Stomach (tissue), 4 donors: ENCODE data around the gene CHURC1.

Experiments used
- POLR2A ChIP-seq, 4 donors: fragments of 450-650 bp; IDR thresholded peaks; one replicate each; pipeline ENCODE4 v1.6.1; 2016; ENCODE audit warnings: antibody characterized with exemption in 4 of 4, control low read depth in 2 of 4, mild to moderate bottlenecking in 1 of 4, moderate library complexity in 1 of 4
- POLR2AphosphoS5 ChIP-seq, 3 donors: sonication (generic); formaldehyde crosslinking; IDR thresholded peaks; one replicate each; pipeline ENCODE4 v1.6.1; 2016; ENCODE audit warnings: antibody characterized with exemption in 3 of 3
- TF ChIP-seq, protein P1 (sequence below), 7 experiments: fragments of 450-650 bp in 4 of 7; fragments of 200-600 bp in 3 of 7; sonication (generic) in 3 of 7; IDR thresholded peaks; one replicate each; pipeline ENCODE4 v1.5.1; 2016 to 2019; ENCODE audit warnings: antibody characterized with exemption in 7 of 7, control low read depth in 2 of 7, mild to moderate bottlenecking in 1 of 7

- TF ChIP-seq POLR2AphosphoS5 (IDR thresholded peaks at IDR 0.05) (no peak), POLR2A (IDR thresholded peaks at IDR 0.05) (no peak)
- TF ChIP-seq, protein P1, sequence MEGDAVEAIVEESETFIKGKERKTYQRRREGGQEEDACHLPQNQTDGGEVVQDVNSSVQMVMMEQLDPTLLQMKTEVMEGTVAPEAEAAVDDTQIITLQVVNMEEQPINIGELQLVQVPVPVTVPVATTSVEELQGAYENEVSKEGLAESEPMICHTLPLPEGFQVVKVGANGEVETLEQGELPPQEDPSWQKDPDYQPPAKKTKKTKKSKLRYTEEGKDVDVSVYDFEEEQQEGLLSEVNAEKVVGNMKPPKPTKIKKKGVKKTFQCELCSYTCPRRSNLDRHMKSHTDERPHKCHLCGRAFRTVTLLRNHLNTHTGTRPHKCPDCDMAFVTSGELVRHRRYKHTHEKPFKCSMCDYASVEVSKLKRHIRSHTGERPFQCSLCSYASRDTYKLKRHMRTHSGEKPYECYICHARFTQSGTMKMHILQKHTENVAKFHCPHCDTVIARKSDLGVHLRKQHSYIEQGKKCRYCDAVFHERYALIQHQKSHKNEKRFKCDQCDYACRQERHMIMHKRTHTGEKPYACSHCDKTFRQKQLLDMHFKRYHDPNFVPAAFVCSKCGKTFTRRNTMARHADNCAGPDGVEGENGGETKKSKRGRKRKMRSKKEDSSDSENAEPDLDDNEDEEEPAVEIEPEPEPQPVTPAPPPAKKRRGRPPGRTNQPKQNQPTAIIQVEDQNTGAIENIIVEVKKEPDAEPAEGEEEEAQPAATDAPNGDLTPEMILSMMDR (IDR thresholded peaks at IDR 0.05): no peak
These were observed 60.3 kb downstream of the CHURC1 start for GRCh38 chr14:64974563-64974962.
